PC-3 (cell line): ENCODE measurements around the gene TJAP1. TPM values are rescaled to one million over a fixed set of nuclear protein-coding genes. Genes with fewer than 3 reads are reported as not detected.
A peak's percentile ranks its signal among the peaks of the same experiment; 100 is the strongest.

ENCODE experiments used
- ATAC-seq: fragments of 200-7000 bp; cut with Tn5 transposase; 2 replicates; pipeline ENCODE4 v1.9.1; 2020; ENCODE audit warnings: mild to moderate bottlenecking, moderate library complexity
- BruUV-seq: library from RNA; stranded (reverse); fragments of 400-500 nt; replicated peaks from 2 replicates; lab custom pipeline; 2021; lab: Mats Ljungman, UMichigan
- CTCF ChIA-PET: fragments of 300-600 bp; sonication (Branson Sonifier 250); formaldehyde crosslinking; loops from one replicate; lab custom pipeline; 2022; ENCODE audit warnings: antibody characterized with exemption; lab: Charles Lee
- POLR2A ChIA-PET: fragments of 300-600 bp; sonication (Branson Sonifier 250); formaldehyde crosslinking; loops from one replicate; lab custom pipeline; 2022; ENCODE audit warnings: antibody characterized with exemption; ENCODE audit not compliant: unreplicated experiment; lab: Charles Lee
- DNase-seq: peaks from one replicate; pipeline ENCODE4 v3.0.0-alpha.2; 2015
- H2AFZ ChIP-seq: fragments of 300-600 bp; sonication (generic); 2 replicates; pipeline ENCODE4 v1.6.0; 2016; ENCODE audit warnings: antibody characterized with exemption, low read length
- H3F3A ChIP-seq: fragments of 300-600 bp; sonication (generic); one replicate; pipeline ENCODE4 v1.6.0; 2017; ENCODE audit warnings: antibody characterized with exemption, low read length, control low read depth, mild to moderate bottlenecking; ENCODE audit not compliant: unreplicated experiment
- H3K27ac ChIP-seq: fragments of 300-600 bp; sonication (generic); 2 replicates; pipeline ENCODE4 v1.5.1; 2016; ENCODE audit warnings: mild to moderate bottlenecking, low read length
- H3K27me3 ChIP-seq: fragments of 300-600 bp; sonication (generic); 2 replicates; pipeline ENCODE4 v1.6.1; 2016; ENCODE audit warnings: low read length, mixed read lengths
- H3K36me3 ChIP-seq: fragments of 300-600 bp; sonication (generic); 2 replicates; pipeline ENCODE4 v1.6.1; 2016; ENCODE audit warnings: low read depth, mixed run types, low read length, mixed read lengths
- H3K4me1 ChIP-seq: fragments of 300-600 bp; sonication (generic); 2 replicates; pipeline ENCODE4 v1.5.1; 2016; ENCODE audit warnings: low read length; ENCODE audit not compliant: insufficient read depth
- H3K4me2 ChIP-seq: fragments of 300-600 bp; sonication (generic); 2 replicates; pipeline ENCODE4 v1.6.0; 2016; ENCODE audit warnings: low read length
- H3K4me3 ChIP-seq: fragments of 300-600 bp; sonication (generic); 2 replicates; pipeline ENCODE4 v1.5.1; 2016; ENCODE audit warnings: mild to moderate bottlenecking, low read length, mixed read lengths
- H3K79me2 ChIP-seq: fragments of 300-600 bp; sonication (generic); 2 replicates; pipeline ENCODE4 v1.6.1; 2017; ENCODE audit warnings: low read length, mixed read lengths
- H3K9ac ChIP-seq: fragments of 300-600 bp; sonication (generic); 2 replicates; pipeline ENCODE4 v1.6.0; 2016; ENCODE audit warnings: mild to moderate bottlenecking, low read length
- H3K9me2 ChIP-seq: fragments of 300-600 bp; sonication (generic); replicated peaks from 2 replicates; pipeline ENCODE4 v1.6.1; 2016; ENCODE audit warnings: mixed run types, low read length, mixed read lengths
- H3K9me3 ChIP-seq: fragments of 300-600 bp; sonication (generic); 2 replicates; pipeline ENCODE4 v1.6.1; 2016; ENCODE audit warnings: low read length, mixed read lengths
- H4K20me1 ChIP-seq: fragments of 300-600 bp; sonication (generic); 2 replicates; pipeline ENCODE4 v1.6.1; 2016; ENCODE audit warnings: low read length, mixed read lengths
- CTCF ChIP-seq: fragments of 300-600 bp; sonication (generic); conservative IDR thresholded peaks from 2 replicates; pipeline ENCODE4 v1.5.1; 2017; ENCODE audit warnings: antibody characterized with exemption, low read depth, mild to moderate bottlenecking, low read length
- EZH2 ChIP-seq: fragments of 300-600 bp; sonication (generic); IDR thresholded peaks from one replicate; pipeline ENCODE4 v1.6.1; 2017; ENCODE audit warnings: antibody characterized with exemption, mild to moderate bottlenecking, low read length; ENCODE audit not compliant: unreplicated experiment
- EZH2phosphoT487 ChIP-seq: fragments of 300-600 bp; sonication (generic); IDR thresholded peaks from 2 replicates; pipeline ENCODE4 v1.6.1; 2018; ENCODE audit warnings: mild to moderate bottlenecking, antibody characterized with exemption, low read length, borderline replicate concordance
- intact Hi-C: fragments of 100-400 bp; cut with micrococcal nuclease; formaldehyde crosslinking; loops from 2 replicates; pipeline ENCODE4 v1.9.0; 2023
- total RNA-seq: library from RNA; depleted of rRNA; stranded (reverse); fragments of >200 nt; gene quantifications from 2 replicates; pipeline ENCODE4 v1.2.3, GENCODE V29; 2014

The TJAP1 gene
- total RNA-seq, 1 experiment from 2014 or later = 28.5 TPM

GRCh38 chr6:43508481-43509141 is 31.2 kb downstream of the TJAP1 start:
- no peaks in the 10 kb centered on the region for H3K27me3 ChIP-seq
- ChIA-PET CTCF (interaction anchor here (0.5 to 0.6 kb wide), 2 partner anchors 34 to 50 kb away, joined by 4 to 13 read pairs; no protein-coding TSS in a partner anchor), POLR2A (no interaction called here)
- H3K9me2 ChIP-seq = no peaks in the 10 kb centered on the region
- H3K9ac ChIP-seq = no peak overlapping the region
- H3K4me1 ChIP-seq = peaks cover 7% of the 10 kb centered on the region
- intact Hi-C loops = loop anchor here (5.0 to 10.0 kb wide), 2 partner anchors 144 to 246 kb away; partner anchors contain the start of gene ZNF318
- no peak overlapping the region for H3K4me3 ChIP-seq
- H3K36me3 ChIP-seq = peaks cover 4% of the 10 kb centered on the region; the same call in 1 of the 2 replicates
- H3K9me3 ChIP-seq = no peaks in the 10 kb centered on the region
- no peaks in the 10 kb centered on the region for H3K79me2 ChIP-seq
- TF ChIP-seq CTCF (no peak), EZH2 (no peak), EZH2phosphoT487 (no peak)
- H4K20me1 ChIP-seq = no peaks in the 10 kb centered on the region
- DNase-seq = no peak
- H2AFZ ChIP-seq = no peak overlapping the region
- H3K4me2 ChIP-seq = no peak overlapping the region
- H3K27ac ChIP-seq = no peak overlapping the region
- no peak for ATAC-seq
- peaks cover 5% of the 10 kb centered on the region for H3F3A ChIP-seq
- BruUV-seq = no TSS peak

- intact Hi-C loops = loop anchor here (5.0 to 10.0 kb wide), 2 partner anchors 145 to 247 kb away; partner anchors contain the start of gene ZNF318
- DNase-seq (no peak), ATAC-seq (peak; percentile 7)
- TF ChIP-seq EZH2phosphoT487 (no peak), EZH2 (no peak), CTCF (no peak)
- ChIA-PET POLR2A (interaction anchor here (0.5 to 0.6 kb wide), 2 partner anchors 39 to 201 kb away, joined by 3 to 16 read pairs; partner anchors contain the start of gene CRIP3), CTCF (interaction anchor here (0.5 to 1.3 kb wide), 2 partner anchors 35 to 53 kb away, joined by 3 to 4 read pairs; no protein-coding TSS in a partner anchor)
- H3F3A ChIP-seq = peaks cover 5% of the 10 kb centered on the region
- no peaks in the 10 kb centered on the region; the same call in 1 of the 2 replicates for H4K20me1 ChIP-seq
- peaks cover 5% of the 10 kb centered on the region; the same call in 1 of the 2 replicates for H3K36me3 ChIP-seq
- BruUV-seq = no TSS peak
- H2AFZ ChIP-seq = peak overlapping the region; percentile 85
- peak overlapping the region; percentile 82 for H3K4me2 ChIP-seq
- no peaks in the 10 kb centered on the region for H3K27me3 ChIP-seq
- peak overlapping the region; percentile 78 for H3K4me3 ChIP-seq
- H3K27ac ChIP-seq = no peak overlapping the region
- H3K4me1 ChIP-seq = peaks cover 8% of the 10 kb centered on the region
- peaks cover under 1% of the 10 kb centered on the region; the same call in 1 of the 2 replicates for H3K79me2 ChIP-seq
- H3K9me2 ChIP-seq = no peaks in the 10 kb centered on the region
- H3K9ac ChIP-seq = no peak overlapping the region; the same call in 1 of the 2 replicates
- H3K9me3 ChIP-seq = no peaks in the 10 kb centered on the region
Observed at GRCh38 chr6:43509142-43509983, 32.0 kb downstream of the TJAP1 start.
